Measurements from ENCODE around the gene SLC4A5. TPM values are rescaled to one million over a fixed set of nuclear protein-coding genes. Genes with fewer than 3 reads are reported as not detected.

SLC4A5 gene
- polyA plus RNA-seq, 2 of the 4 experiments (the other 2 are of a cell fraction): 0.50 to 1.1 TPM

DNA sequence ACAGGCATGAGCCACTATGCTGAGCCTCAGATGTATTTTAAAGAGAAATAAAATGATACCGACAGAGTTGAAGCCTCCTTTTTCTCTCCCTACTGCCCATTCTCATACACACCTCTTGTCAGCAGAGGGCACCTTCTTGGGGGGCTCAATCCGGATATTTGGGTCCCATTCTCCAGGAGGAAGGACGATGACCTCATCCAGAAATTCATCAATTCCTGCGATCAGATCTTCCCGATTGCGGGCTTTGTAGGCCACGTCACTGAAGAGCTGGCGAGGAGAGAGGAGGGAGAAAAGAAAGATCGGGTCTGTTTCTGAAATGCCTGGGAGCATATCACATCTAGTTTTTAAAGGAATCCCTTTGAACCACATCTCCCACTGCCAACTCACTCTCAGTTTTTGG, 90.4 kb downstream of the SLC4A5 start:
- no peak for FAIRE-seq
- no peak overlapping the region for H3K4me3 ChIP-seq
- H3K4me2 ChIP-seq: no peak overlapping the region
- H3K27ac ChIP-seq: no peak overlapping the region
- H3K9me3 ChIP-seq: no peaks in the 10 kb centered on the region
- POLR2A ChIA-PET: no interaction called here
- ATAC-seq: no peak
- no peak for DNase-seq (ENCODE audit: low read depth in 1 of 2, low spot score in 1 of 2)
- TF ChIP-seq SREBF2 (IDR thresholded peaks at IDR 0.05) (no peak), NPAS2 (CRISPR knock-in tag; IDR thresholded peaks at IDR 0.05; ENCODE audit: borderline replicate concordance) (no peak)
- TF ChIP-seq, protein P1, sequence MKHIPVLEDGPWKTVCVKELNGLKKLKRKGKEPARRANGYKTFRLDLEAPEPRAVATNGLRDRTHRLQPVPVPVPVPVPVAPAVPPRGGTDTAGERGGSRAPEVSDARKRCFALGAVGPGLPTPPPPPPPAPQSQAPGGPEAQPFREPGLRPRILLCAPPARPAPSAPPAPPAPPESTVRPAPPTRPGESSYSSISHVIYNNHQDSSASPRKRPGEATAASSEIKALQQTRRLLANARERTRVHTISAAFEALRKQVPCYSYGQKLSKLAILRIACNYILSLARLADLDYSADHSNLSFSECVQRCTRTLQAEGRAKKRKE (CRISPR knock-in tag; IDR thresholded peaks at IDR 0.05; ENCODE audit: low read depth): no peak
- TF ChIP-seq, protein P2, sequence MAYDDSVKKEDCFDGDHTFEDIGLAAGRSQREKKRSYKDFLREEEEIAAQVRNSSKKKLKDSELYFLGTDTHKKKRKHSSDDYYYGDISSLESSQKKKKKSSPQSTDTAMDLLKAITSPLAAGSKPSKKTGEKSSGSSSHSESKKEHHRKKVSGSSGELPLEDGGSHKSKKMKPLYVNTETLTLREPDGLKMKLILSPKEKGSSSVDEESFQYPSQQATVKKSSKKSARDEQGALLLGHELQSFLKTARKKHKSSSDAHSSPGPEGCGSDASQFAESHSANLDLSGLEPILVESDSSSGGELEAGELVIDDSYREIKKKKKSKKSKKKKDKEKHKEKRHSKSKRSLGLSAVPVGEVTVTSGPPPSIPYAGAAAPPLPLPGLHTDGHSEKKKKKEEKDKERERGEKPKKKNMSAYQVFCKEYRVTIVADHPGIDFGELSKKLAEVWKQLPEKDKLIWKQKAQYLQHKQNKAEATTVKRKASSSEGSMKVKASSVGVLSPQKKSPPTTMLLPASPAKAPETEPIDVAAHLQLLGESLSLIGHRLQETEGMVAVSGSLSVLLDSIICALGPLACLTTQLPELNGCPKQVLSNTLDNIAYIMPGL (CRISPR knock-in tag; IDR thresholded peaks at IDR 0.05; ENCODE audit: borderline replicate concordance): no peak
- 75% methylated on average over 9 of the region's 9 CpGs for WGBS (ENCODE audit: missing lambda C conversion rate)
- H3K4me1 ChIP-seq: no peaks in the 10 kb centered on the region
- CTCF ChIA-PET: interaction anchor here (0.6 to 4.6 kb wide), 6 partner anchors 11 to 429 kb away, joined by 3 to 66 read pairs (median 4); no protein-coding TSS in a partner anchor

DNA sequence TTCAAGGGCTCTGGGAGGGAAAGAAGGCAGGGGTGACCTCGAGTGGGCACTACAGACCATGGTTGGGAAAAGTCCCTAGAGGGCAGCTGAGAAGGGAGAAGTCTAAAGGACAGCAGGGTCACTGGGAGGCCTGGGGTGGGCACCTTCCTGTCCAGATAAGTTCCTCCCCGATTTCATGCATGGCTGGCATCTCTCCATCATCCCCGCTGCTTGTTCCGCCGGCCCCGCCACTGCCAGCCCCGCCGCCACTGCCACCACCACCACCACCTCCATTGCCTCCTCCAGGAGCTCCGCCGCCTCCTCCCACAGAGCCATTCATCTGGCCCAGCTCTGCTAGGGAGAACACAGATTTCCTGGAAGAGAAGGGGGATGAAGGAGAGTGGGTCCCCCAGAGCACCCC, 91.2 kb downstream of the SLC4A5 start:
- 69% methylated on average over 10 of the region's 10 CpGs for WGBS (ENCODE audit: missing lambda C conversion rate)
- CTCF ChIA-PET: interaction anchor here (1.2 to 4.6 kb wide), 3 partner anchors 17 to 83 kb away, joined by 4 to 66 read pairs (median 12); no protein-coding TSS in a partner anchor
- ATAC-seq (no peak), DNase-seq (ENCODE audit: low read depth in 1 of 2, low spot score in 1 of 2) (no peak), FAIRE-seq (no peak)
- Histone ChIP-seq H3K27ac (no peak overlapping the region), H3K4me3 (no peak overlapping the region), H3K4me2 (no peak overlapping the region), H3K4me1 (no peaks in the 10 kb centered on the region), H3K9me3 (no peaks in the 10 kb centered on the region)
- TF ChIP-seq EHMT2 (IDR thresholded peaks at IDR 0.05; ENCODE audit: low read depth) (no peak), POLR2A (IDR thresholded peaks at IDR 0.05; ENCODE audit: low read length) (no peak), RCOR1 (IDR thresholded peaks at IDR 0.05; ENCODE audit: low read depth, low read length) (no peak), NR3C1 (IDR thresholded peaks at IDR 0.05) (no peak), HEYL (CRISPR knock-in tag; IDR thresholded peaks at IDR 0.05) (no peak), TFCP2L1 (CRISPR knock-in tag; IDR thresholded peaks at IDR 0.05) (no peak), ZSCAN20 (CRISPR knock-in tag; IDR thresholded peaks at IDR 0.05) (no peak)
- TF ChIP-seq, protein P3, sequence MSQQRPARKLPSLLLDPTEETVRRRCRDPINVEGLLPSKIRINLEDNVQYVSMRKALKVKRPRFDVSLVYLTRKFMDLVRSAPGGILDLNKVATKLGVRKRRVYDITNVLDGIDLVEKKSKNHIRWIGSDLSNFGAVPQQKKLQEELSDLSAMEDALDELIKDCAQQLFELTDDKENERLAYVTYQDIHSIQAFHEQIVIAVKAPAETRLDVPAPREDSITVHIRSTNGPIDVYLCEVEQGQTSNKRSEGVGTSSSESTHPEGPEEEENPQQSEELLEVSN (IDR thresholded peaks at IDR 0.05; ENCODE audit: borderline replicate concordance, low read depth): no peak
- TF ChIP-seq, protein P4, sequence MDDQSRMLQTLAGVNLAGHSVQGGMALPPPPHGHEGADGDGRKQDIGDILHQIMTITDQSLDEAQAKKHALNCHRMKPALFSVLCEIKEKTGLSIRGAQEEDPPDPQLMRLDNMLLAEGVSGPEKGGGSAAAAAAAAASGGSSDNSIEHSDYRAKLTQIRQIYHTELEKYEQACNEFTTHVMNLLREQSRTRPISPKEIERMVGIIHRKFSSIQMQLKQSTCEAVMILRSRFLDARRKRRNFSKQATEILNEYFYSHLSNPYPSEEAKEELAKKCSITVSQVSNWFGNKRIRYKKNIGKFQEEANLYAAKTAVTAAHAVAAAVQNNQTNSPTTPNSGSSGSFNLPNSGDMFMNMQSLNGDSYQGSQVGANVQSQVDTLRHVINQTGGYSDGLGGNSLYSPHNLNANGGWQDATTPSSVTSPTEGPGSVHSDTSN (IDR thresholded peaks at IDR 0.05): no peak
- TF ChIP-seq, protein P5, sequence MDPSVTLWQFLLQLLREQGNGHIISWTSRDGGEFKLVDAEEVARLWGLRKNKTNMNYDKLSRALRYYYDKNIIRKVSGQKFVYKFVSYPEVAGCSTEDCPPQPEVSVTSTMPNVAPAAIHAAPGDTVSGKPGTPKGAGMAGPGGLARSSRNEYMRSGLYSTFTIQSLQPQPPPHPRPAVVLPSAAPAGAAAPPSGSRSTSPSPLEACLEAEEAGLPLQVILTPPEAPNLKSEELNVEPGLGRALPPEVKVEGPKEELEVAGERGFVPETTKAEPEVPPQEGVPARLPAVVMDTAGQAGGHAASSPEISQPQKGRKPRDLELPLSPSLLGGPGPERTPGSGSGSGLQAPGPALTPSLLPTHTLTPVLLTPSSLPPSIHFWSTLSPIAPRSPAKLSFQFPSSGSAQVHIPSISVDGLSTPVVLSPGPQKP (IDR thresholded peaks at IDR 0.05; ENCODE audit: low read depth, low read length): no peak
- TF ChIP-seq, protein P6, sequence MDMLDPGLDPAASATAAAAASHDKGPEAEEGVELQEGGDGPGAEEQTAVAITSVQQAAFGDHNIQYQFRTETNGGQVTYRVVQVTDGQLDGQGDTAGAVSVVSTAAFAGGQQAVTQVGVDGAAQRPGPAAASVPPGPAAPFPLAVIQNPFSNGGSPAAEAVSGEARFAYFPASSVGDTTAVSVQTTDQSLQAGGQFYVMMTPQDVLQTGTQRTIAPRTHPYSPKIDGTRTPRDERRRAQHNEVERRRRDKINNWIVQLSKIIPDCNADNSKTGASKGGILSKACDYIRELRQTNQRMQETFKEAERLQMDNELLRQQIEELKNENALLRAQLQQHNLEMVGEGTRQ (IDR thresholded peaks at IDR 0.05): no peak
- POLR2A ChIA-PET: no interaction called here

DNA sequence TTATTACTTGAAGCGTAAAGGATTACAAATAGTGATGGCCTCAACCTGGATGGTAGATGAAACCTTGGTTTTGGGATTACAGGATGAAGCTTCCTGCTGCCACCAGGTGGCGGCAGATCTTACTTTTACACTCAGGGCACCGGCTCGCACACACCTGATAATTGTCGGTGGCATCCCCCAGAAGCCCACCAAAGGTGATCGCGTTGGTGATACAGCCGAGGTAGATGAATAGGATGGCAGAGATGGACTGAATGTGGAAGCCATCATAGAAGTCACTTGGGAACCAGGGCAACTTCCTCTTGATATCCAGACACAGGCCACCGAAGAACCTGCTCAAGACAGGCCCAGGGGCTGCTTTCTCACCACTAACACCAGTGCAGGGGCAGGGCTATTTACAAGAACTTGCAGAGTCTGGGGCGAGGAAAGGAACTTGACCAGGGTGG, 93.0 kb downstream of the SLC4A5 start:
- WGBS (ENCODE audit: missing lambda C conversion rate): 28% methylated on average over 10 of the region's 10 CpGs
- FAIRE-seq (no peak), ATAC-seq (peak; percentile 74 to 89; a peak in 5 of 6 replicates), DNase-seq (ENCODE audit: low read depth in 1 of 2, low spot score in 1 of 2) (peak; percentile 56 to 78)
- ChIA-PET POLR2A (interaction anchor here (0.9 to 2.1 kb wide), 2 partner anchors 72 to 208 kb away, joined by 4 read pairs; partner anchors contain the start of genes MOB1A and WBP1), CTCF (interaction anchor here (0.7 to 6.0 kb wide), 59 partner anchors 9 to 545 kb away, joined by 3 to 69 read pairs (median 5); partner anchors contain the start of genes MOB1A and MTHFD2)
- TF ChIP-seq, protein P3 (IDR thresholded peaks at IDR 0.05; ENCODE audit: borderline replicate concordance, low read depth): no peak
- TF ChIP-seq NPAS2 (CRISPR knock-in tag; IDR thresholded peaks at IDR 0.05; ENCODE audit: borderline replicate concordance): no peak
- TF ChIP-seq SMC3 (IDR thresholded peaks at IDR 0.05): peak; percentile 84
- TF ChIP-seq, protein P7, sequence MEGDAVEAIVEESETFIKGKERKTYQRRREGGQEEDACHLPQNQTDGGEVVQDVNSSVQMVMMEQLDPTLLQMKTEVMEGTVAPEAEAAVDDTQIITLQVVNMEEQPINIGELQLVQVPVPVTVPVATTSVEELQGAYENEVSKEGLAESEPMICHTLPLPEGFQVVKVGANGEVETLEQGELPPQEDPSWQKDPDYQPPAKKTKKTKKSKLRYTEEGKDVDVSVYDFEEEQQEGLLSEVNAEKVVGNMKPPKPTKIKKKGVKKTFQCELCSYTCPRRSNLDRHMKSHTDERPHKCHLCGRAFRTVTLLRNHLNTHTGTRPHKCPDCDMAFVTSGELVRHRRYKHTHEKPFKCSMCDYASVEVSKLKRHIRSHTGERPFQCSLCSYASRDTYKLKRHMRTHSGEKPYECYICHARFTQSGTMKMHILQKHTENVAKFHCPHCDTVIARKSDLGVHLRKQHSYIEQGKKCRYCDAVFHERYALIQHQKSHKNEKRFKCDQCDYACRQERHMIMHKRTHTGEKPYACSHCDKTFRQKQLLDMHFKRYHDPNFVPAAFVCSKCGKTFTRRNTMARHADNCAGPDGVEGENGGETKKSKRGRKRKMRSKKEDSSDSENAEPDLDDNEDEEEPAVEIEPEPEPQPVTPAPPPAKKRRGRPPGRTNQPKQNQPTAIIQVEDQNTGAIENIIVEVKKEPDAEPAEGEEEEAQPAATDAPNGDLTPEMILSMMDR (IDR thresholded peaks at IDR 0.05): peak; percentile 92
- peak; percentile 78 to 79 for TF ChIP-seq RAD21 (conservative IDR thresholded peaks at IDR 0.05 in 1 of 2, IDR thresholded peaks at IDR 0.05 in 1 of 2)
- no peak for TF ChIP-seq RFX5 (IDR thresholded peaks at IDR 0.05)
- TF ChIP-seq HOXB5 (CRISPR knock-in tag; IDR thresholded peaks at IDR 0.05): no peak
- TF ChIP-seq ZFP36 (IDR thresholded peaks at IDR 0.05; ENCODE audit: borderline replicate concordance, partially characterized antibody): no peak
- no peak overlapping the region for H3K4me3 ChIP-seq
- H3K4me2 ChIP-seq: no peak overlapping the region
- no peaks in the 10 kb centered on the region for H3K4me1 ChIP-seq
- no peaks in the 10 kb centered on the region for H3K9me3 ChIP-seq
- H3K27ac ChIP-seq: no peak overlapping the region

All from A549 (cell line).